Cardiac muscle cell (in vitro differentiated cells and primary cell): ENCODE results near the gene PSME3IP1. TPM values are rescaled to one million over a fixed set of nuclear protein-coding genes. Genes with fewer than 3 reads are reported as not detected.
A peak's percentile ranks its signal among the peaks of the same experiment; 100 is the strongest.
"Not testable (repeated sequence)": the region's sequence is repeated elsewhere in the genome, so short reads cannot be mapped to it uniquely, and the experiment has no call there.

Experiments
- DNase-seq, 2 donors: peaks; one replicate each; pipeline versions ENCODE4 v3.0.0 to v3.0.0-alpha.2; 2010 to 2017; ENCODE audit warnings: low read depth in 1 of 2, low spot score in 1 of 2
- H3K27ac ChIP-seq: fragments of 200-600 bp; sonication (generic); 2 replicates; pipeline ENCODE4 v1.5.1; 2016
- H3K27me3 ChIP-seq: fragments of 200-600 bp; sonication (generic); 2 replicates; pipeline ENCODE4 v1.6.0; 2016; ENCODE audit warnings: control low read depth
- H3K36me3 ChIP-seq: fragments of 200-600 bp; sonication (generic); 2 replicates; pipeline ENCODE4 v1.5.1; 2016; ENCODE audit warnings: control low read depth
- H3K4me1 ChIP-seq: fragments of 200-600 bp; sonication (generic); 2 replicates; pipeline ENCODE4 v1.8.1; 2017; ENCODE audit warnings: low read depth, mild to moderate bottlenecking, mixed run types
- H3K4me3 ChIP-seq: fragments of 200-600 bp; sonication (generic); 2 replicates; pipeline ENCODE4 v1.5.1; 2016; ENCODE audit warnings: mild to moderate bottlenecking
- H3K9me3 ChIP-seq: fragments of 200-600 bp; sonication (generic); 2 replicates; pipeline ENCODE4 v1.5.1; 2017; ENCODE audit warnings: low read depth, mild to moderate bottlenecking, control low read depth
- CTCF ChIP-seq: IDR thresholded peaks from 2 replicates; pipeline ENCODE4 v1.5.1; 2012; ENCODE audit warnings: low read depth, mild to moderate bottlenecking, low read length
- polyA plus RNA-seq: library from polyadenylated mRNA; unstranded; fragments of >200 nt; fragmentation: Nextera tagmentation; extraction: Ambion mirVana; gene quantifications from 2 replicates; pipeline ENCODE4 v1.2.1, GENCODE V29; 2016
- total RNA-seq: library from RNA; depleted of rRNA; stranded (reverse); fragments of >200 nt; gene quantifications from 2 replicates; pipeline ENCODE4 v1.2.3, GENCODE V29; 2016

PSME3IP1 gene
- total and polyA plus RNA-seq, 2 experiments from 2014 or later, result 73.6 to 108 TPM

- Histone ChIP-seq H3K27me3 (no peaks in the 10 kb centered on the region), H3K9me3 (no peaks in the 10 kb centered on the region), H3K36me3 (no peaks in the 10 kb centered on the region), H3K4me1 (peaks cover 25% of the 10 kb centered on the region), H3K4me3 (no peak overlapping the region), H3K27ac (peak overlapping the region; percentile 89)
- no peak for DNase-seq
- no peak for TF ChIP-seq CTCF
These were observed 2.8 kb upstream of the PSME3IP1 start for GRCh38 chr16:57188711-57189002.

DNA sequence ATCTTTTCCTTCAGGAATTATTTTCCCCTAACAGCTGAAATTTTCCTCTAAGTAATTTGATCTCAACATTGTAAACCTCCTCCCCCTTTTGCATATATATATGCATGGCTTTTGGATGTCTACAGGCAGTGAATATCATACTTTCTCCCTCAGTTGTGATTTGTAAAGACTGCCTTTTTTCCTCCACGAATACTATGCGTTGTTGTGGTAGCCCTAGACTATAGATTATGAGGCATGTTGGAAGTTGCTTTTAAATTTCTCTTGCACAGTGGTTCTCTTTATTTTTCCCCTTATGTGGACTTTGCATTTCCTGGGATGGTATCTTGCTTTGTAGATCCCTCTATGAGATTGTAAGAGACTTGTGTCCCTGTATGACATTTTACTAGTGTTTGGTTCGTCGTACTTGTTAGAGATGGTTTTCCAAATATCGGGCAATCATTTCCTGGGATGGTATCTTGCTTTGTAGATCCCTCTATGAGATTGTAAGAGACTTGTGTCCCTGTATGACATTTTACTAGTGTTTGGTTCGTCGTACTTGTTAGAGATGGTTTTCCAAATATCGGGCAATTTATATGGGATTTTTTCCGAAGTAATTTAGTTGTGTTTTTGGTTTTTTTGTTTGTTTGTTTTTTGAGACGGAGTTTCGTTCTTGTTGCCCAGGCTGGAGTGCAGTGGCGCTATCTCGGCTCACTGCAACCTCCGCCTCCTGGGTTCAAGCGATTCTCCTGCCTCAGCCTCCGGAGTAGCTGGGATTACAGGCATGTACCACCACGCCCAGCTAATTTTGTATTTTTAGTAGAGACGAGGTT is 2.3 kb upstream of the PSME3IP1 start:
- H3K27me3 ChIP-seq, H3K36me3 ChIP-seq, H3K9me3 ChIP-seq: not testable (repeated sequence)
- Histone ChIP-seq H3K27ac (peak overlapping the region; percentile 89), H3K4me3 (peak overlapping the region; percentile 77), H3K4me1 (peaks cover 25% of the 10 kb centered on the region)
- DNase-seq, result peak in 1 of 2 donors; percentile 4

- H3K9me3 ChIP-seq, result no peaks in the 10 kb centered on the region
- H3K27ac ChIP-seq, result peak overlapping the region; percentile 89
- H3K36me3 ChIP-seq, result no peaks in the 10 kb centered on the region
- peak; percentile 27 to 59 for DNase-seq
- no peak for TF ChIP-seq CTCF
- H3K4me3 ChIP-seq, result peak overlapping the region; percentile 77
- H3K27me3 ChIP-seq, result no peaks in the 10 kb centered on the region
- H3K4me1 ChIP-seq, result peaks cover 25% of the 10 kb centered on the region
These were observed 1.3 kb upstream of the PSME3IP1 start for GRCh38 chr16:57186872-57187854.

DNA sequence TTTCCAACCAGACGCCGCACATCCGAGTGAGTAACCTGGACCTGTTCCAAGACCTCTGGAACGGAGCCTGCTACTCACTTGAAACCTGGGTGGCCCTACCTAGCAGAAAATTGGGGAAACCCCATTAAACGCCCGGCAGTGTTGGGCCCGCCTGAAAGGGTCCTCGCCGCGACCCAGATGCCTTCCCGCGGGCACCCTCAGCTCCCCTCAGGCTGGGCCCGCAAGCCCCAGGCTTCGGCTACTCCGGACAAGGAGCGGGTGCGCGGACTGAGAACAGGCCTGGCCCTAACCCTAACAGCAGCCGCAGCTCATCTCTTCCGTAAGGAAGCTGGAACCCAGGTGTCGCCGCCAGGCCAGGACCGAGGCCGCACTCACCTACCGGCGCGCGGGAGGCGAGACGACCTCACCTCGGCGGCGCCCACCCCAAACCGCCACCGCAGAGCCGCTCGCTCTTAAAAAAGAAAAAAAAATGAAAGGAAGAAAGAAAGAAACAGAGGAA is 344 bp downstream of the PSME3IP1 start:
- Histone ChIP-seq H3K27ac (peak overlapping the region; percentile 73), H3K4me1 (peaks cover 19% of the 10 kb centered on the region), H3K36me3 (no peaks in the 10 kb centered on the region), H3K4me3 (peak overlapping the region; percentile 91), H3K27me3 (no peaks in the 10 kb centered on the region), H3K9me3 (no peaks in the 10 kb centered on the region)
- TF ChIP-seq CTCF, result no peak
- DNase-seq, result peak; percentile 45 to 68

DNA sequence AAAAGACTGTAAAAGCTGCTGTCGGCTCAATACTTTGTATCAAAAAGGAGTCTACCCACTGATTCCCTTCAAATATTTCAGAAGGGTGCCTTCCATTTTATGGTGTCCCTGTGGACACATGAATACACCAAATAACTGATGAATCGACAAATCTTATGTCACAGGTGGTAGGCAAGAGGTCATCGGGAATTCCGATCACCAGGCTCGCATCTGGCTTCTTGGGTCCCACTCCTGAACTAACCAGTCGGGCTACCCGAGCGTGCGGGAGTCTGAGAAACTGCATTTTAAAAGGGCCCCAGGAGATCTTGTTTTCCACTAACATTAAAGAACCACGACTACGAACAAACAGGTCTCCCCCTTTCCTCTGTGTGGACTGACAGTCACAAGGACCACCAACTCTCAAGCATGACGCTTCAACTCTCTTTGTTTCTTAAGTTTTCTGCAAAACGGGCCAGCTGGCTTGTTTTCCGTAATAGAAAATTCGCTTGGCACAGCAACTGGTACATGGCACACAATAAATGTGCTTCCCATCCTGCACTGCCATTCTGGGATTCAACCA is 873 bp downstream of the PSME3IP1 start:
- Histone ChIP-seq H3K27me3 (no peaks in the 10 kb centered on the region), H3K4me3 (peak overlapping the region; percentile 91), H3K36me3 (no peaks in the 10 kb centered on the region), H3K27ac (peak overlapping the region; percentile 73), H3K4me1 (peaks cover 19% of the 10 kb centered on the region), H3K9me3 (no peaks in the 10 kb centered on the region)
- no peak for DNase-seq
- no peak for TF ChIP-seq CTCF
